ENCODE data around the gene PIK3IP1.
A peak's percentile ranks its signal among the peaks of the same experiment; 100 is the strongest.

Gene PIK3IP1

DNA sequence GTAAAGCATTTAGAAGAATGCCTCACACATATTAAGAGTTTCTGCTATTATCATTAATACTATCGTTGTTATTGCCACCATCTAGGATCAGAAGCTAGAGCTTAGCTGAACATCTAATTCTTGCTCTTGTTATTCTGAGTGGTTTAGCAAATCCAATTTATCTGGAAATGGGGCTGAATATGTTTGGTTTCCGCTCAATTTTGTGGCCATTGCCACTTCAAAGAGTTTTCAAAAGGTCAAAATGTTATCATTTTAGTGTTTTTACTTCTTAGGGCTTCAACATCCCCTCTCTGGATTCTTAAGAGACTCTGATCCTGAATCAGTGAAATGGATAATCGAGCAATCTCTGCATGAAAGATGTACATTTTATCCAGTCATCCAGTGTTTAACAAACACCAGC lies 10.2 kb upstream of the PIK3IP1 start:
- Histone ChIP-seq H3K9me3 (no peaks in the 10 kb centered on the region), H3K4me3 (no peak overlapping the region), H3K27me3 (no peaks in the 10 kb centered on the region), H3K27ac (no peak overlapping the region), H3K36me3 (no peaks in the 10 kb centered on the region), H3K4me1 (peaks cover 0 to under 1% (median 0%) of the 10 kb centered on the region in 4 donors)
- intact Hi-C loops (cut with DNase I; ENCODE audit: low total_unique reads), result no loop called here
- TF ChIP-seq CTCF (IDR thresholded peaks at IDR 0.05), result no peak
- DNase-seq, result no peak

- DNase-seq, result no peak
- Histone ChIP-seq H3K4me1 (peaks cover 0 to 6% (median 0%) of the 10 kb centered on the region in 4 donors), H3K9me3 (no peaks in the 10 kb centered on the region), H3K27me3 (no peaks in the 10 kb centered on the region), H3K27ac (no peak overlapping the region), H3K4me3 (no peak overlapping the region), H3K36me3 (no peaks in the 10 kb centered on the region)
- intact Hi-C loops (cut with DNase I; ENCODE audit: low total_unique reads), result no loop called here
- no peak for TF ChIP-seq CTCF (IDR thresholded peaks at IDR 0.05)
These were observed 9.7 kb upstream of the PIK3IP1 start for GRCh38 chr22:31302006-31302405.

- H3K4me3 ChIP-seq, result no peak overlapping the region
- H3K27ac ChIP-seq, result no peak overlapping the region
- no peak for DNase-seq
- intact Hi-C loops (cut with DNase I; ENCODE audit: low total_unique reads), result no loop called here
- H3K36me3 ChIP-seq, result no peaks in the 10 kb centered on the region
- H3K4me1 ChIP-seq, result peaks cover 0 to 17% (median 3%) of the 10 kb centered on the region in 4 donors
- H3K9me3 ChIP-seq, result no peaks in the 10 kb centered on the region
- H3K27me3 ChIP-seq, result no peaks in the 10 kb centered on the region
- no peak for TF ChIP-seq CTCF (IDR thresholded peaks at IDR 0.05)
These were observed 8.6 kb upstream of the PIK3IP1 start for GRCh38 chr22:31300896-31301295.

GRCh38 chr22:31295831-31296657 lies 3.8 kb upstream of the PIK3IP1 start:
- no peaks in the 10 kb centered on the region for H3K36me3 ChIP-seq
- peaks cover 0 to 46% (median 19%) of the 10 kb centered on the region in 4 donors for H3K4me1 ChIP-seq
- H3K9me3 ChIP-seq, result no peaks in the 10 kb centered on the region
- no peak for DNase-seq
- H3K4me3 ChIP-seq, result no peak overlapping the region
- peak overlapping the region; percentile 48 to 61 for H3K27ac ChIP-seq
- TF ChIP-seq CTCF (IDR thresholded peaks at IDR 0.05), result no peak
- H3K27me3 ChIP-seq, result no peaks in the 10 kb centered on the region
- intact Hi-C loops (cut with DNase I; ENCODE audit: low total_unique reads), result loop anchor here (10.0 kb wide), 1 partner anchor 49 kb away; the partner anchor contains the start of gene PATZ1

- H3K27me3 ChIP-seq, result no peaks in the 10 kb centered on the region
- DNase-seq, result no peak
- peak overlapping the region; percentile 48 to 61 for H3K27ac ChIP-seq
- intact Hi-C loops (cut with DNase I; ENCODE audit: low total_unique reads), result loop anchor here (10.0 kb wide), 1 partner anchor 49 kb away; the partner anchor contains the start of gene PATZ1
- no peak overlapping the region for H3K4me3 ChIP-seq
- H3K36me3 ChIP-seq, result no peaks in the 10 kb centered on the region
- H3K9me3 ChIP-seq, result no peaks in the 10 kb centered on the region
- peaks cover 0 to 46% (median 19%) of the 10 kb centered on the region in 4 donors for H3K4me1 ChIP-seq
- TF ChIP-seq CTCF (IDR thresholded peaks at IDR 0.05), result no peak
These were observed 3.1 kb upstream of the PIK3IP1 start for GRCh38 chr22:31295360-31295759.
